HL-60 (cell line): Measurements from ENCODE around the gene CAMK2B.
"Not testable (repeated sequence)": the region's sequence is repeated elsewhere in the genome, so short reads cannot be mapped to it uniquely, and the experiment has no call there.

Source experiments
- DNase-seq, 2 experiments: peaks; one replicate each; pipeline ENCODE4 v3.0.0-alpha.2; 2010 to 2020; ENCODE audit warnings: low read depth in 1 of 2, low spot score in 1 of 2
- H3K27ac ChIP-seq: fragments of 250-450 bp; sonication (Bioruptor Pico); replicated peaks from 2 replicates; pipeline ENCODE4 v1.5.1; 2020; ENCODE audit warnings: mild to moderate bottlenecking, moderate library complexity
- H3K27me3 ChIP-seq: fragments of 250-450 bp; sonication (Bioruptor Pico); 2 replicates; pipeline ENCODE4 v1.5.1; 2021; ENCODE audit warnings: mild to moderate bottlenecking, moderate library complexity; ENCODE audit not compliant: insufficient read depth, poor library complexity, severe bottlenecking
- H3K4me3 ChIP-seq: replicated peaks from 2 replicates; pipeline ENCODE4 v1.5.1; 2011; ENCODE audit warnings: mild to moderate bottlenecking, control low read depth, low read length; ENCODE audit not compliant: insufficient read depth
- POLR2AphosphoS5 ChIP-seq: IDR thresholded peaks from 2 replicates; pipeline ENCODE4 v1.6.1; 2012; ENCODE audit warnings: low read depth
- SPI1 ChIP-seq: IDR thresholded peaks from 2 replicates; pipeline ENCODE4 v1.6.1; 2012; ENCODE audit warnings: low read depth, mild to moderate bottlenecking, borderline replicate concordance
- TF ChIP-seq, protein P1 (sequence below): IDR thresholded peaks from one replicate; pipeline ENCODE4 v1.5.1; 2011; ENCODE audit warnings: low read length, control low read depth, inconsistent platforms; ENCODE audit not compliant: insufficient read depth

The CAMK2B gene

DNA sequence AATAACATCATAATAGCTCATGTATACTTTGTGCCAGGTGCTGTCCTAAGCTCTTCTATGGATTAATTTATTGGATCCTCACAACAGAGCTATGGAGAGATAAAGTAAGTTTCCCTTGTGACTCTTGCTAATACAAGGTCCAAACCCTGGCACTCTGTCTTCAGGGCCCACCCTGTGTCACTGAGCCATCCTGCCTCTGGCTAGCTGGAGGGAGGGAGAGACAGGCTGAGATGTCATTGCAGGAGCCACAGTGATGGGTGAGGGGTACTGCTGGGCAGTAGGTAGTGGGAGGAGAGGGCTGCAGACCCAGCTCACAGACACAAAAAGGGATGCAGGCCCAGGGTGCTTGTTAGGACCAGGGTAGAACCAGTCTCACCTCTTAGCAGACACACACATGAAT is 153.0 kb downstream of the CAMK2B start:
- DNase-seq, result no peak
- Histone ChIP-seq H3K27me3 (no peaks in the 10 kb centered on the region), H3K27ac (no peak overlapping the region), H3K4me3 (no peak overlapping the region)
- TF ChIP-seq POLR2AphosphoS5, result no peak

DNA sequence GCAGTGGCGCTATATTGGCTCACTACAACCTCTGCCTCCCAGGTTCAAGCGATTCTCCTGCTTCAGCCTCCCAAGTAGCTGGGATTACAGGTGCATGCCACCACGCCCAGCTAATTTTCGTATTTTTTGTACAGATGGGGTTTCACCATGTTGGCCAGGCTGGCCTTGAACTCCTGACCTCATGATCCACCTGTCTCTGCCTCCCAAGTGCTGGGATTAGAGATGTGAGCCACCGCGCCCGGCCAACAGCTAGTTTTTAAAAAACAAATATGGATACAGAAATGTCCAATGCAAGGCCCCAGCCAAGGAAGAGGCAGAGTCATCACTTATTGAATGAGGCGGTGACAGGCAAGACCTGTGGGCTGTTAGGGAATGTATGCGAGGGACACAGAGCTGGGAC is 153.5 kb downstream of the CAMK2B start:
- H3K27ac ChIP-seq, DNase-seq, H3K4me3 ChIP-seq, H3K27me3 ChIP-seq: not testable (repeated sequence)

DNA sequence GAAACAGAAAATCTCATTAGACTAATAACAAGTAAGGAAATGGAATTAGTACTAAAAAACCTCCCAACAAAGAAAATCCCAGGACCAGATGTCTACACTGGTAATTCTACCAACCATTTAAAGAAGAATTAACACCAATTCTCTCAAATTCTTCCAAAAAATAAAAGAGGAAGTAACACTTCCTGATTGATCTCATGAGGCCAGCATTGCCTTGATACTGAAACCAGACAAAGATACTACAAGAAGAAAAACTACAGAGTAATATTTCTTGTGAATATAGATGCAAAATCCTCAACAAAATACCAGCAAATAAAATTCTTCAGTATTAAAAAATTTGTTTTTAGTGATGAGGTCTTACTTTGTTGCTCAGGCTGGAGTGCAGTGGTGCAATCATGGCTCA is 157.5 kb downstream of the CAMK2B start:
- TF ChIP-seq, protein P1, sequence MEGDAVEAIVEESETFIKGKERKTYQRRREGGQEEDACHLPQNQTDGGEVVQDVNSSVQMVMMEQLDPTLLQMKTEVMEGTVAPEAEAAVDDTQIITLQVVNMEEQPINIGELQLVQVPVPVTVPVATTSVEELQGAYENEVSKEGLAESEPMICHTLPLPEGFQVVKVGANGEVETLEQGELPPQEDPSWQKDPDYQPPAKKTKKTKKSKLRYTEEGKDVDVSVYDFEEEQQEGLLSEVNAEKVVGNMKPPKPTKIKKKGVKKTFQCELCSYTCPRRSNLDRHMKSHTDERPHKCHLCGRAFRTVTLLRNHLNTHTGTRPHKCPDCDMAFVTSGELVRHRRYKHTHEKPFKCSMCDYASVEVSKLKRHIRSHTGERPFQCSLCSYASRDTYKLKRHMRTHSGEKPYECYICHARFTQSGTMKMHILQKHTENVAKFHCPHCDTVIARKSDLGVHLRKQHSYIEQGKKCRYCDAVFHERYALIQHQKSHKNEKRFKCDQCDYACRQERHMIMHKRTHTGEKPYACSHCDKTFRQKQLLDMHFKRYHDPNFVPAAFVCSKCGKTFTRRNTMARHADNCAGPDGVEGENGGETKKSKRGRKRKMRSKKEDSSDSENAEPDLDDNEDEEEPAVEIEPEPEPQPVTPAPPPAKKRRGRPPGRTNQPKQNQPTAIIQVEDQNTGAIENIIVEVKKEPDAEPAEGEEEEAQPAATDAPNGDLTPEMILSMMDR, result no peak
- TF ChIP-seq SPI1, result peak; percentile 12; the same call in 1 of the 2 replicates
- Histone ChIP-seq H3K4me3 (no peak overlapping the region), H3K27ac (no peak overlapping the region), H3K27me3 (no peaks in the 10 kb centered on the region)
- peak in 1 of 2 experiments; percentile 22 for DNase-seq
